Sigmoid colon (tissue), 7 donors: ENCODE data around the gene MC3R. TPM values are rescaled to one million over a fixed set of nuclear protein-coding genes. Genes with fewer than 3 reads are reported as not detected.

ENCODE experiments used
- DNase-seq: peaks from one replicate; pipeline ENCODE4 v3.0.0-alpha.2; 2019
- H3K27ac ChIP-seq, 4 donors: fragments of 200-600 bp; sonication (generic); one replicate each; pipeline ENCODE4 v1.5.1; 2016 to 2019; ENCODE audit warnings: mild to moderate bottlenecking in 1 of 4
- H3K27me3 ChIP-seq, 3 donors: fragments of 200-600 bp; sonication (generic); one replicate each; pipeline ENCODE4 v1.5.1; 2019; ENCODE audit warnings: mild to moderate bottlenecking in 1 of 3
- H3K36me3 ChIP-seq, 4 donors: fragments of 200-600 bp; sonication (generic); one replicate each; pipeline ENCODE4 v1.5.1; 2016 to 2019
- H3K4me1 ChIP-seq, 4 donors: fragments of 200-600 bp; sonication (generic); one replicate each; pipeline ENCODE4 v1.5.1; 2017 to 2019
- H3K4me3 ChIP-seq, 4 donors: fragments of 200-600 bp; sonication (generic); one replicate each; pipeline ENCODE4 v1.5.1; 2017 to 2019; ENCODE audit warnings: mild to moderate bottlenecking in 2 of 4, moderate library complexity in 1 of 4
- H3K9me3 ChIP-seq, 4 donors: fragments of 200-600 bp in 3 of 4; sonication (generic) in 3 of 4; one replicate each; pipeline versions ENCODE4 v1.5.1 to v1.6.1; 2013 to 2019
- CTCF ChIP-seq, 4 experiments: fragments of 450-650 bp in 3 of 4; fragments of 200-600 bp in 1 of 4; IDR thresholded peaks; one replicate each; pipeline ENCODE4 v1.5.1; 2016 to 2019; ENCODE audit warnings: antibody characterized with exemption in 4 of 4, mild to moderate bottlenecking in 3 of 4, moderate library complexity in 2 of 4
- EP300 ChIP-seq, 4 donors: sonication (generic); formaldehyde crosslinking; IDR thresholded peaks; one replicate each; pipeline ENCODE4 v1.6.1; 2017; ENCODE audit warnings: antibody characterized with exemption in 4 of 4
- POLR2A ChIP-seq, 2 donors: fragments of 450-650 bp; IDR thresholded peaks; one replicate each; pipeline ENCODE4 v1.6.1; 2016; ENCODE audit warnings: antibody characterized with exemption in 2 of 2, mild to moderate bottlenecking in 2 of 2, moderate library complexity in 2 of 2
- POLR2AphosphoS5 ChIP-seq, 4 donors: sonication (generic); formaldehyde crosslinking; IDR thresholded peaks; one replicate each; pipeline ENCODE4 v1.6.1; 2017; ENCODE audit warnings: antibody characterized with exemption in 4 of 4
- WGBS, 2 donors: extraction: QIAGEN DNeasy Blood & Tissue Kit; methylation state at CpG; one replicate each; pipeline ENCODE4 v1.1.7; 2013; 5-methylcytosine and 5-hydroxymethylcytosine counted together
- intact Hi-C: fragments of 100-400 bp; cut with DNase I; formaldehyde crosslinking; loops from one replicate; pipeline ENCODE4 v1.15.1; 2023
- polyA plus RNA-seq, 3 donors: library from polyadenylated mRNA; stranded (reverse); fragments of 200-250 nt; gene quantifications; one replicate each; pipeline ENCODE4 v1.2.3, GENCODE V29; 2013
- total RNA-seq, 4 donors: library from RNA; depleted of rRNA; stranded (reverse); fragments of >200 nt; gene quantifications; one replicate each; pipeline ENCODE4 v1.1.0, GENCODE V29; 2016
- donor health status: healthy with polysubstance abuse.
- donor health status: Bipolar disorder and iron deficiency.
- donor health status: healthy.

Gene MC3R
- total RNA-seq (not detected), polyA plus RNA-seq (not detected)

GRCh38 chr20:56247954-56248782 lies at the start of gene MC3R:
TSS of gene MC3R (plus strand) at chr20:56248732. CDS start at chr20:56248844, 112 bp downstream.
- no peaks in the 10 kb centered on the region for H3K9me3 ChIP-seq
- H3K4me3 ChIP-seq, result no peak within 1 kb of the TSS
- TF ChIP-seq POLR2AphosphoS5 (IDR thresholded peaks at IDR 0.05) (no peak), EP300 (IDR thresholded peaks at IDR 0.05) (no peak), CTCF (IDR thresholded peaks at IDR 0.05) (peak in 3 of 4 experiments; percentile 15 to 27 (median 25))
- WGBS, 2 donors, result 23% methylated on average over 9 of the region's 9 CpGs
- peaks cover 0 to 39% (median 0%) of the 10 kb centered on the region in 3 donors for H3K27me3 ChIP-seq
- H3K27ac ChIP-seq, result no peak within 1 kb of the TSS
- no peak for DNase-seq
- intact Hi-C loops, result no loop called here
- H3K36me3 ChIP-seq, result no peaks in the 10 kb centered on the region
- no peaks in the 10 kb centered on the region for H3K4me1 ChIP-seq

- intact Hi-C loops, result no loop called here
- 78 to 85% methylated on average over 3 of the region's 3 CpGs for WGBS, 2 donors
- no peak for TF ChIP-seq EP300 (IDR thresholded peaks at IDR 0.05)
- no peak for TF ChIP-seq CTCF (IDR thresholded peaks at IDR 0.05)
- TF ChIP-seq POLR2AphosphoS5 (IDR thresholded peaks at IDR 0.05), result no peak
- no peak for TF ChIP-seq POLR2A (IDR thresholded peaks at IDR 0.05)
- H3K4me1 ChIP-seq, result no peaks in the 10 kb centered on the region
- H3K27me3 ChIP-seq, result no peaks in the 10 kb centered on the region
- no peak overlapping the region for H3K4me3 ChIP-seq
- DNase-seq, result no peak
- H3K27ac ChIP-seq, result no peak overlapping the region
- H3K9me3 ChIP-seq, result peaks cover 0 to 15% (median 5%) of the 10 kb centered on the region in 4 donors
- H3K36me3 ChIP-seq, result no peaks in the 10 kb centered on the region
Observed at GRCh38 chr20:56200456-56200855, 48.1 kb upstream of the MC3R start.

- H3K27ac ChIP-seq, result no peak overlapping the region
- no peak overlapping the region for H3K4me3 ChIP-seq
- intact Hi-C loops, result no loop called here
- H3K9me3 ChIP-seq, result peaks cover 0 to 15% (median 5%) of the 10 kb centered on the region in 4 donors
- H3K27me3 ChIP-seq, result no peaks in the 10 kb centered on the region
- no peaks in the 10 kb centered on the region for H3K4me1 ChIP-seq
- no peak for DNase-seq
- no peaks in the 10 kb centered on the region for H3K36me3 ChIP-seq
- TF ChIP-seq POLR2A (IDR thresholded peaks at IDR 0.05) (no peak), CTCF (IDR thresholded peaks at IDR 0.05) (peak in 1 of 4 experiments; percentile 11)
- WGBS, 2 donors, result 36 to 54% methylated on average over 6 of the region's 6 CpGs
Observed at GRCh38 chr20:56202493-56203077, 45.9 kb upstream of the MC3R start.

GRCh38 chr20:56204206-56204605 lies 44.3 kb upstream of the MC3R start:
- no peak for DNase-seq
- WGBS, 2 donors, result 74 to 91% methylated on average over 3 of the region's 3 CpGs
- Histone ChIP-seq H3K27ac (no peak overlapping the region), H3K4me3 (no peak overlapping the region), H3K27me3 (no peaks in the 10 kb centered on the region), H3K9me3 (peaks cover 0 to 15% (median 5%) of the 10 kb centered on the region in 4 donors), H3K36me3 (no peaks in the 10 kb centered on the region), H3K4me1 (no peaks in the 10 kb centered on the region)
- intact Hi-C loops, result no loop called here
- TF ChIP-seq POLR2AphosphoS5 (IDR thresholded peaks at IDR 0.05) (no peak), CTCF (IDR thresholded peaks at IDR 0.05) (no peak), EP300 (IDR thresholded peaks at IDR 0.05) (no peak), POLR2A (IDR thresholded peaks at IDR 0.05) (no peak)
